HepG2 (cell line): Measurements from ENCODE around the gene DCT. TPM values are rescaled to one million over a fixed set of nuclear protein-coding genes. Genes with fewer than 3 reads are reported as not detected.
A peak's percentile ranks its signal among the peaks of the same experiment; 100 is the strongest.

Experiments used
- HNF1A ChIP-seq, 2 experiments: sonication (generic) in 1 of 2; formaldehyde crosslinking in 1 of 2; IDR thresholded peaks; 2 replicates each; pipeline versions ENCODE4 v1.4.0 to v1.6.1; 2016 to 2020; ENCODE audit warnings: borderline replicate concordance in 1 of 2, low read depth in 1 of 2, mild to moderate bottlenecking in 1 of 2, missing genetic modification reagents in 1 of 2
- IRF2 ChIP-seq: IDR thresholded peaks from 2 replicates; pipeline ENCODE4 v1.6.1; 2018; ENCODE audit warnings: missing genetic modification reagents, missing compliant biosample characterization
- LCORL ChIP-seq, 2 experiments: fragments of 450-650 bp in 1 of 2; sonication (generic) in 1 of 2; formaldehyde crosslinking in 1 of 2; IDR thresholded peaks; 2 replicates each; pipeline versions ENCODE4 v1.5.0 to v1.6.1; 2017 to 2020; ENCODE audit warnings: antibody characterized with exemption in 1 of 2, missing genetic modification reagents in 1 of 2
- MAFF ChIP-seq: IDR thresholded peaks from 2 replicates; pipeline ENCODE4 v1.6.1; 2011; ENCODE audit warnings: low read depth, low read length, improper control_type of control experiment
- MAFK ChIP-seq, 2 experiments: IDR thresholded peaks in 1 of 2; conservative IDR thresholded peaks in 1 of 2; 2 replicates each; pipeline ENCODE4 v1.6.1; 2011; ENCODE audit warnings: improper control_type of control experiment in 2 of 2, low read length in 2 of 2
- PRMT3 ChIP-seq: sonication (generic); formaldehyde crosslinking; IDR thresholded peaks from 2 replicates; pipeline ENCODE4 v1.8.1; 2022; ENCODE audit warnings: low read depth, mild to moderate bottlenecking, moderate library complexity, missing genetic modification reagents, borderline replicate concordance
- TRAFD1 ChIP-seq: sonication (generic); formaldehyde crosslinking; IDR thresholded peaks from 2 replicates; pipeline ENCODE4 v1.5.1; 2020; ENCODE audit warnings: missing genetic modification reagents, mild to moderate bottlenecking, borderline replicate concordance
- polyA plus RNA-seq, 8 experiments: library from polyadenylated mRNA; depleted of rRNA in 3 of 8; stranded (reverse) in 7 of 8; unstranded in 1 of 8; fragments of >200 nt; fragmentation: Illumina TruSeq in 4 of 8; extraction: Trizol in 4 of 8; gene quantifications; 2 replicates each; pipeline versions ENCODE4 v1.2.1 to v1.2.3, GENCODE V29; 2011 to 2016; ENCODE audit warnings: low read depth in 4 of 8, missing spikeins in 1 of 8, mixed read lengths in 1 of 8; ENCODE audit not compliant: insufficient read depth in 1 of 8
- total RNA-seq, 5 experiments: library from RNA; depleted of rRNA; stranded (reverse); fragments of >200 nt; fragmentation: Illumina TruSeq; extraction: Trizol; gene quantifications; 2 replicates each; pipeline ENCODE4 v1.2.3, GENCODE V29; 2016; ENCODE audit warnings: low read depth in 1 of 5

Gene DCT
- total and polyA plus RNA-seq, 2 of the 13 experiments (the other 11 are each of a cell fraction or from before 2014, with no cell fraction given) = not detected

- TF ChIP-seq HNF1A (IDR thresholded peaks at IDR 0.05; ENCODE audit: low read depth) (no peak), HNF1A (CRISPR knock-in tag; IDR thresholded peaks at IDR 0.05; ENCODE audit: borderline replicate concordance) (no peak), IRF2 (CRISPR knock-in tag) (no peak), TRAFD1 (no peak), MAFK (conservative IDR thresholded peaks at IDR 0.05 in 1 of 2, IDR thresholded peaks at IDR 0.05 in 1 of 2; ENCODE audit: low read length in 2 of 2) (peak; percentile 83 to 91), LCORL (IDR thresholded peaks at IDR 0.05) (no peak), LCORL (CRISPR knock-in tag; IDR thresholded peaks at IDR 0.05) (no peak), PRMT3 (CRISPR knock-in tag) (no peak), MAFF (peak; percentile 84)
Measured at GRCh38 chr13:94414141-94414540, 65.3 kb downstream of the DCT start (continued).
